NCI-H2081 treated with DMSO at 0.1 percent for 48 hours (cell line): ENCODE results near the gene RBMS1.

Experiments used
- DNase-seq: peaks from one replicate; lab custom pipeline; 2025; lab: John Stamatoyannopoulos, UW

RBMS1 gene

GRCh38 chr2:160360089-160360757 lies 133.4 kb downstream of the RBMS1 start:
- DNase-seq = no peak

GRCh38 chr2:160358046-160358445 lies 135.6 kb downstream of the RBMS1 start:
- no peak for DNase-seq

- DNase-seq = no peak
Observed at GRCh38 chr2:160356485-160356884, 137.1 kb downstream of the RBMS1 start.

GRCh38 chr2:160355080-160355479 lies 138.5 kb downstream of the RBMS1 start:
- DNase-seq = no peak

- no peak for DNase-seq
Observed at GRCh38 chr2:160354677-160355076, 138.9 kb downstream of the RBMS1 start.

- DNase-seq = no peak
Observed at GRCh38 chr2:160353813-160354212, 139.8 kb downstream of the RBMS1 start.

- no peak for DNase-seq
Observed at GRCh38 chr2:160353166-160353565, 140.4 kb downstream of the RBMS1 start.

GRCh38 chr2:160352500-160352899 lies 141.1 kb downstream of the RBMS1 start:
- no peak for DNase-seq

GRCh38 chr2:160351956-160352355 lies 141.7 kb downstream of the RBMS1 start:
- no peak for DNase-seq

- DNase-seq = no peak
Observed at GRCh38 chr2:160349306-160349705, 144.3 kb downstream of the RBMS1 start.

GRCh38 chr2:160347269-160347863 lies 146.2 kb downstream of the RBMS1 start:
- no peak for DNase-seq

GRCh38 chr2:160345071-160345764 lies 148.4 kb downstream of the RBMS1 start:
- DNase-seq = no peak

- no peak for DNase-seq
Observed at GRCh38 chr2:160343404-160343803, 150.2 kb downstream of the RBMS1 start.

GRCh38 chr2:160339726-160340125 lies 153.9 kb downstream of the RBMS1 start:
- no peak for DNase-seq

GRCh38 chr2:160338901-160339685 lies 154.5 kb downstream of the RBMS1 start:
- DNase-seq = no peak

- no peak for DNase-seq
Observed at GRCh38 chr2:160337728-160338127, 155.9 kb downstream of the RBMS1 start.

- DNase-seq = no peak
Observed at GRCh38 chr2:160336635-160337034, 157.0 kb downstream of the RBMS1 start.

GRCh38 chr2:160336105-160336504 lies 157.5 kb downstream of the RBMS1 start:
- DNase-seq = no peak

- no peak for DNase-seq
Observed at GRCh38 chr2:160335441-160335840, 158.2 kb downstream of the RBMS1 start.

GRCh38 chr2:160334028-160334741 lies 159.4 kb downstream of the RBMS1 start:
- no peak for DNase-seq

GRCh38 chr2:160333324-160334027 lies 160.1 kb downstream of the RBMS1 start:
- DNase-seq = no peak
